ENCODE results near the gene PPP2R2C. TPM values are rescaled to one million over a fixed set of nuclear protein-coding genes. Genes with fewer than 3 reads are reported as not detected.

The PPP2R2C gene
- total RNA-seq, 2 donors from 2014 or later: 8.0 to 10.4 TPM

DNA sequence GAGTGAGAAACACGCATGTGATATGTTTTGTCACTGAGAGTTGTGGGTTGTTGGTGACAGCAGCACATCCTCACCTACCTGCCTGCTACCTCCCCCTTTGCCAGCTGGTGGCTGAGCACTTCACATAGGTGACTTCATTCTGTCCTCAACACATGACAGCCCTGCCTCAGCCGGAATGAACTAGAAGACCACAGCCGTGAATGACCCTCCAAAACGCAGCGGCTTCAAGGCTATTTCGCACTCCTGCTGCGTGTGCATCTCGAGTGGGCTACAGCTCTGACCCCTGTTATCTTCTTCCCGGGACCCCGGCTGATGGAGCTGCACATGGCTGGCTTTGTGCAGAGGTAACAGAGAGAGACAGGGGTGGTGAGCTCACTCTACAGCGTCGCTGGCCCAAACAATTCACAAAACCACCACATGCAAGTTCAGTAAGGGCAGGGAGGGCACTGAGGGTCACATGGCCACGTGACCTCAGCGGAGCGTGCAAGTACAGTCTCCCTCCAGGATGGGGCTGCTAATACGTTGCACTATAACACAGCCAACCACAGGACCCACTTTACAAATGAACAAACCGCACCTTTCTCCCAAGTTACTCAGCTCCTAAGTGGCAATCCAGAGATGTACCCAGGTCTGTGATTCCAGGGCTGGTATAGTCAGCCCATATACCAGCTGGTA, 6.3 kb upstream of the PPP2R2C start:
- no peak overlapping the region for H3K27ac ChIP-seq
- WGBS: 74% methylated on average over 17 of the region's 17 CpGs
- TF ChIP-seq, protein P1, sequence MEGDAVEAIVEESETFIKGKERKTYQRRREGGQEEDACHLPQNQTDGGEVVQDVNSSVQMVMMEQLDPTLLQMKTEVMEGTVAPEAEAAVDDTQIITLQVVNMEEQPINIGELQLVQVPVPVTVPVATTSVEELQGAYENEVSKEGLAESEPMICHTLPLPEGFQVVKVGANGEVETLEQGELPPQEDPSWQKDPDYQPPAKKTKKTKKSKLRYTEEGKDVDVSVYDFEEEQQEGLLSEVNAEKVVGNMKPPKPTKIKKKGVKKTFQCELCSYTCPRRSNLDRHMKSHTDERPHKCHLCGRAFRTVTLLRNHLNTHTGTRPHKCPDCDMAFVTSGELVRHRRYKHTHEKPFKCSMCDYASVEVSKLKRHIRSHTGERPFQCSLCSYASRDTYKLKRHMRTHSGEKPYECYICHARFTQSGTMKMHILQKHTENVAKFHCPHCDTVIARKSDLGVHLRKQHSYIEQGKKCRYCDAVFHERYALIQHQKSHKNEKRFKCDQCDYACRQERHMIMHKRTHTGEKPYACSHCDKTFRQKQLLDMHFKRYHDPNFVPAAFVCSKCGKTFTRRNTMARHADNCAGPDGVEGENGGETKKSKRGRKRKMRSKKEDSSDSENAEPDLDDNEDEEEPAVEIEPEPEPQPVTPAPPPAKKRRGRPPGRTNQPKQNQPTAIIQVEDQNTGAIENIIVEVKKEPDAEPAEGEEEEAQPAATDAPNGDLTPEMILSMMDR (IDR thresholded peaks at IDR 0.05): no peak
- TF ChIP-seq POLR2A (IDR thresholded peaks at IDR 0.05): no peak
- no peak for TF ChIP-seq POLR2AphosphoS5 (IDR thresholded peaks at IDR 0.05)
- H3K4me3 ChIP-seq: no peak overlapping the region
- H3K36me3 ChIP-seq: no peaks in the 10 kb centered on the region
- no peak for DNase-seq (ENCODE audit: low spot score)
- H3K27me3 ChIP-seq (replicated peaks; ENCODE audit: insufficient read depth): no peaks in the 10 kb centered on the region
- no peaks in the 10 kb centered on the region for H3K9me3 ChIP-seq
- H3K4me1 ChIP-seq (replicated peaks): no peaks in the 10 kb centered on the region
- intact Hi-C loops (cut with DNase I): no loop called here

DNA sequence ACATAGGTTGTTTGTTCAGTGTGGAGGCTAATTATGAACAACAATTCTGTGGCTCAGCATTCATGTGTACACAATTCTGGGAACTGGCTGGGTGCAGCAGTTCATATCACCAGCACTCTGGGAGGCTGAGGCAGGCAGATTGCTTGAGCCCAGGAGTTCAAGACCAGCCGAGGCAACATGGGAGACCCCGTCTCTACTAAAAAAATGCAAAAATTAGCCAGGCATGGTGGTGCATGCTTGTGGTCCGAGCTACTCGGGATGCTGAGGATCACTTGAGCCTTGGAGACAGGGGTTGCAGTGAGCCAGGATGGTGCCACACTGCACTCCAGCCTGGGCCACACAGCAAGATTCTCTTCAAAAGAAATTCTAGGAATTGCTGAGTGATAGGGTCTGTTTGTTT, 4.5 kb upstream of the PPP2R2C start:
- TF ChIP-seq POLR2A (IDR thresholded peaks at IDR 0.05) (no peak), POLR2AphosphoS5 (IDR thresholded peaks at IDR 0.05) (no peak)
- TF ChIP-seq, protein P1 (IDR thresholded peaks at IDR 0.05): no peak
- H3K4me1 ChIP-seq (replicated peaks): no peaks in the 10 kb centered on the region
- H3K36me3 ChIP-seq: no peaks in the 10 kb centered on the region
- DNase-seq (ENCODE audit: low spot score): no peak
- no peaks in the 10 kb centered on the region for H3K27me3 ChIP-seq (replicated peaks; ENCODE audit: insufficient read depth)
- intact Hi-C loops (cut with DNase I): no loop called here
- no peak overlapping the region for H3K27ac ChIP-seq
- 96% methylated on average over 4 of the region's 4 CpGs for WGBS
- no peak overlapping the region for H3K4me3 ChIP-seq
- H3K9me3 ChIP-seq: no peaks in the 10 kb centered on the region

DNA sequence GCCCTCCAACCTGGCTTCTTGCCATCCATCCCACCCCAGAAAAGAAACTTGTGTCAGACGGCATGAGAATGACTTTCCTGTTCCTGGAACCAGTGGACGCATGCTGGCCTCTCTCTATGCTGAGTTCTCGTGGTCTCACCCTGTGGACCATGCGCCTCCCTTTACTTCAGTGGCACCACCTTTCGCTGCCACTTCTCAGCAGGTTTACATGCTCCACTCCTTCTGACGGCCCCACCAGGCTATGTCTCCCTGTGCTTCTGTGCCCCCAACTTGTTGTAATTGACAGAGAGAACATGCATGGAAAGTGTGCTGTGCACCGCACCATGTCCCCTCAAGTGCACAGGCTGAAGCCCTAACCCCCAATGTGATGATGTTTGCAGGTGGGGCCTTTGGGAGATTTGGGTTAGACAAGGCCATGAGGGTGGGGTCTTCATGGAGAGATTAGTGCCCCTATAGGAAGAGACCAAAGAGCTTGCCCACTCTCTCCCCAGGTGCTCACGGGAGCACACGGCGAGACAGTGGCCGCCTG, 3.1 kb upstream of the PPP2R2C start:
- no peak for DNase-seq (ENCODE audit: low spot score)
- Histone ChIP-seq H3K4me1 (replicated peaks) (no peaks in the 10 kb centered on the region), H3K36me3 (no peaks in the 10 kb centered on the region), H3K9me3 (no peaks in the 10 kb centered on the region), H3K27me3 (replicated peaks; ENCODE audit: insufficient read depth) (no peaks in the 10 kb centered on the region), H3K4me3 (no peak overlapping the region), H3K27ac (no peak overlapping the region)
- 94% methylated on average over 11 of the region's 11 CpGs for WGBS
- TF ChIP-seq POLR2AphosphoS5 (IDR thresholded peaks at IDR 0.05) (no peak), POLR2A (IDR thresholded peaks at IDR 0.05) (no peak)
- TF ChIP-seq, protein P1 (IDR thresholded peaks at IDR 0.05): no peak
- intact Hi-C loops (cut with DNase I): no loop called here

DNA sequence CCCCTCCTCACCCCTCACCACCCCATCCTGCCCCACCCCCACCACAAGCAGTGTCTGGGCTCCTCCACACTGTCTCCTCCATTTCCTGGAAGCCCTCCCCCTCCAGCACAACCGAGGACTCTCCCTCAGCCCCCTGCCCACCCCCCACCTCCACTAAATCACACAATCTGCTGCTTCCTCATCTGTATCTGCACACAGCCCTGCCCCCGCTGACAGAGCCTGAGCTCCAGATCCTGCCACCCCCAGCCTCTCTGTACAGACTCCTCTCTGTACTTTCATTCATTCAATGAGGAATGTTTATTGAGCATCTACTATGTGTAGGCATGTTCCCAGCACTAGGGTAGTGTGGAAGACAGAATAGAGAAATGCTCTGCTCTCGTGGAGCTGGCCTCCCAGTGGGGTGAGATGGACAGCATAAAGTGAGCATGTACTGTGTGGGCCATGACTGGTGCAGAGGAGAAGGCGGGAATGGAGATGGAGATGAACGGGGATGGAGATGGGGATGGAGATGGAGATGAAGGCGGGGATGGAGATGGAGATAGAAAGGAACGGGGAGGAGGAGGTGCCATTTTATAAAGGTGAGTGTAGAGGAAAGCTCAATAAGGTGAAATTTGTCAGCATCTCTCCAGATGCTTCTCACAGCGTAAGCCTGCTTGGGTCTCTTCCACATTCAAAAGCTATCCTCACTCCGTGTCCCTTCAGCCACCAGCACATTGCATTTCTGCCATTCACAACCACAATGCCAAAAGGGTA, 2.5 kb upstream of the PPP2R2C start:
- Histone ChIP-seq H3K4me3 (no peak overlapping the region), H3K36me3 (no peaks in the 10 kb centered on the region), H3K27me3 (replicated peaks; ENCODE audit: insufficient read depth) (no peaks in the 10 kb centered on the region), H3K4me1 (replicated peaks) (no peaks in the 10 kb centered on the region), H3K27ac (no peak overlapping the region), H3K9me3 (no peaks in the 10 kb centered on the region)
- TF ChIP-seq, protein P1 (IDR thresholded peaks at IDR 0.05): no peak
- TF ChIP-seq POLR2AphosphoS5 (IDR thresholded peaks at IDR 0.05) (no peak), POLR2A (IDR thresholded peaks at IDR 0.05) (no peak)
- no peak for DNase-seq (ENCODE audit: low spot score)
- 71% methylated on average over 9 of the region's 9 CpGs for WGBS
- intact Hi-C loops (cut with DNase I): no loop called here

Data from prostate gland (tissue), 2 donors.